COR-L47 (cell line): Measurements from ENCODE around the gene NHLRC4.

Experiments
- DNase-seq: peaks from one replicate; lab custom pipeline; 2025; lab: John Stamatoyannopoulos, UW

The NHLRC4 gene, protein sequence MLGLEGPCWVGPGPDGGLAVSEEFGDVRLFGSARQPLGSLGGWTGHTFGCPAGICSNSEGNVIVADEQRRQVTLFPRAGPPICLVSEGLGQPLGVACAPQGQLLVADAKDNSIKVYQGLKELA

DNA sequence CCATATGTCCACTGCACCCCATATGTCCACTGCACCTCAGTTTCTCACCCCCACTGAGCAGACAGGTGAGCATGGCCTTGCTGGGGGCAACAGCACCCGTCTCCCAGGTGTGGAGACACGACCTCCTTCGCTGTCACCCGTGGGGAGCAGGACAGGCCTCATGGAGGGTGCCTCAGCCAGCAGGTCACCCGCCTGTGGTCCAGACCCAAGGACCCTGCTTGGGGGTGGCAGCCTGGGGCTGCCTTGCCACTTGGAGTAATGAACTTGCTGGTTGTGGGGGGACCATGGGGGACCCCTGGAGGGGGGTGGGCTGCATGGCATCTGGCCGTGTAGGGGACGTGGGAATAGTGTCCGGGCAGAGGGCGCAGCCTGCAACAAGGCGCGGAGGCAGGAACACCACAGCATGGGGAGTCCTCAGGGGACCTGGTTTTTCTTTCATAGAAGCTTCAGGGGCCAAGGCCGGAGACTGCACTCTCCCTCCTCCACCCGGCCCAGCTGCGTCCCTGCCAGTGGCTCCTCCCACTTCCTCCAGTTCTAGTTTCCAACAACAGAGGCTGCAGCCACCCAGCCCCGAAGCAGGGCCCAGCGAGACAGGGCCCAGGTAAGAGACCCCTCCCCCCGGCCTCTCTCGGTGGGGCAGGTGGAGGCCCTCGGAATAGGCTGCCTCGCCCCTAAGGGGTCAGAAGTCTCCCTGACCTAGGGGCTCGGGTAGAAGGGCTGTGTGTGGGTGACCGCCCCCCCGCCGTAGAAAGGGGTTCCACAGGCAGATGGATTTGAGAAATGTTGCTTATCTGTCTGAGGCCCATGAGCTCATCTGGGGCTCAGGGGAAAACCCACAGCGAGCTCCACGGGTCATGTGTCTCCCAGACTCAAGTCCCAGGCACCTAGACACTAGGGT lies at the start of gene NHLRC4:
TSS of gene NHLRC4 (plus strand) at position 531 of the 898 bp plus-strand sequence. CDS start 1,043 bp downstream, outside the sequence.
- DNase-seq = no peak

DNA sequence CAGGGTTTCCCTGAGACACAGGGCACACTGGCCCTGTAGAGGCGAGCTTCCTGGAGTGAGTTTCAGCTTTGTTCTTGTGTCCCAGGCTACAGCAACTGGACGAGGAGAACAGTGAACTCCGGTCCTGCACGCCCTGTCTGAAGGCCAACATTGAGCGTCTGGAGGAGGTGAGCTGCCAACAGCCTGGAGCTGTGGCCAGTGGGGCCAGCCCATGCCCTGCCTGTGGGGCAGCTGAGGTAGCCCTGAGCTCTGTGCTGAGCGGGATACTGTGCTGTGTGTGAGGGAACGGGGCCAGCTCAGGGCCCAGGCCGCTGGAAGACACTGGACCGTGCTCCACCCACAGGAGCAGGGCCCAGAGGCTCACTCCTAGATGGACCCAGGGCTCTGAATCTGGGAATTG lies 47.9 kb upstream of the NHLRC4 start:
- no peak for DNase-seq

DNA sequence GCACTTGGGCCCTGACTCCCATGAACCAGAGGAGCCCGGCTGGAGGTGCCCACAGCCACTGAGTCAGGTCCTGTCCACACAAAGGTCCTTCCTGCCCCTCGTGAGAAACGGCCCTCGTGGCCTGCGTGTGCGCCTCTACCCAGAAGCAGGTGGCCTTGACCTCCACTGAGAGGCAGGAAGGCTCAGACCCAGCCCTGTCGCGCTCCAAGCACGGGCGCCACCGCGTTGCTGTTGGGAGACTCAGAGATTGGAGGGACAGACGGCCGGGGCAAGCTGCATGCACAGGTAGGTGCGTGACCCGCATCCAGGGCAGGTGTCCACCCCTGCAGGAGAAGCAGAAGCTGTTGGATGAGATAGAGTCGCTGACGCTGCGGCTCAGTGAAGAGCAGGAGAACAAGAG lies 47.4 kb upstream of the NHLRC4 start:
- no peak for DNase-seq

- DNase-seq = no peak
These were observed 46.7 kb upstream of the NHLRC4 start for GRCh38 chr16:519841-520687.

GRCh38 chr16:520847-521246 lies 46.0 kb upstream of the NHLRC4 start:
- no peak for DNase-seq

- DNase-seq = no peak
These were observed 45.2 kb upstream of the NHLRC4 start for GRCh38 chr16:521381-522210.

- no peak for DNase-seq
These were observed 44.3 kb upstream of the NHLRC4 start for GRCh38 chr16:522320-523096.

DNA sequence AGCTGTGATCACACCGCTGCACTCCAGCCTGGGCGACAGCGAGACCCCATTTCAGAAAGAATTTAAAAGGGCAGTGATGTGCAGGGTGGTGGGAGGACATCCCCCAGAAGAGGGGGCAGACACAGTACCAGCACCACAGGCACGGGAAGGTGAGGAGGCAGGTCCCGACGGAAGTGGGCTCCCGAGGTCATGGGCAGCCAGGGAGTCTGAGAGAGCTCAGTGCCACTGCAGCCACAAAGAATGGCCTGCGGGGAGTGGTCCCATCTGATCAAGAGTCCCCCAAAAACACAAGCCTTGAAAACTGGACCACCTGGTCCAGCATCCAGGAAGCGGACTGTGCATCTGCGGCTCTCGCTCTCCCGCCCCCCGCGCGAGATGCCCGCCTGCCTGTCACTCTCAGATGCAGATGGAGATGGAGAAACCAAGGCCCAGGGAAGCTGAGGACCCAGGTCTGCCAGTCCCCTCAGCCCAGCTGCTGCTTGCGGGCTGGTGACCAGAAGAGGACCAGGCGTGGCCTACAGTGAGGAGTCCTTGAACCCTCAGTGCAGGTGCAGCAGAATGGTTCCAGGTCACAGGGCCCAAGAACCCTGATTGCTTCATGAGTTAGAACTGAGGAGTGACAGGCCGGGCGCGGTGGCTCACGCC lies 43.6 kb upstream of the NHLRC4 start:
- DNase-seq = no peak

- DNase-seq = no peak
These were observed 42.3 kb upstream of the NHLRC4 start for GRCh38 chr16:524274-525040.

- DNase-seq = no peak
These were observed 41.7 kb upstream of the NHLRC4 start for GRCh38 chr16:525123-525519.

DNA sequence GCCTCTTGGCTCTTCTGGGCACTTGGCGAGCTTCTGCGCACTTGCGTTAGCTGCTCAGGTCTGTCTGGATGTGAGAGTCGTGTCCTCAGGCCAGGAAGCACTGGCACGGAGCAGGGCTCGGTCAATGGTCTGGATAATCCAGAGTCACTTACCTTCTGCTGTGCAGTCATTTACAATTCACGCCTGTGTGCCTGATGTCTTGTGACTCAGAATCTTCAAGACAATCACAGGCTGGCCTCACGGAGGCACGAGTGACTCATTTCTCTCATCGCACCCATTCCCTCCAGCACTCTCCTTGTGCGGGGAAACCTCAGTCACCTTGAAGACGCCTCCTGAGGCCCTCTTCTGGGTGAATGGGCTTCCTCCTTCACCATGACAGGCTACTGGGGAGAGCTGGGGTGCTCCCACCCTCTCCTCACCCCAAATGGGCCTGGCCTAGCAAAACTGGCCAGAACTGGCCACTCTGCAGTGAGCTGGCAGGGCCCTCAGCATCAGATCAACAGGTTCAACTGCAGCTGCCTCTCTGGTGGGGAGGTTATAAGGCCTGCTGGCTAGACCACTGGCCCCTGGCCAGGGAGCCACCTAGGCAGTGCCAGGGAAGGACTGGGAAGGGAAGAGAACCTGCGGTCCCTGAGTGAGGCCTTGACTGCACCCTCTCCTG lies 41.2 kb upstream of the NHLRC4 start:
- no peak for DNase-seq

GRCh38 chr16:526181-527014 lies 40.4 kb upstream of the NHLRC4 start:
- peak; percentile 29 for DNase-seq

DNA sequence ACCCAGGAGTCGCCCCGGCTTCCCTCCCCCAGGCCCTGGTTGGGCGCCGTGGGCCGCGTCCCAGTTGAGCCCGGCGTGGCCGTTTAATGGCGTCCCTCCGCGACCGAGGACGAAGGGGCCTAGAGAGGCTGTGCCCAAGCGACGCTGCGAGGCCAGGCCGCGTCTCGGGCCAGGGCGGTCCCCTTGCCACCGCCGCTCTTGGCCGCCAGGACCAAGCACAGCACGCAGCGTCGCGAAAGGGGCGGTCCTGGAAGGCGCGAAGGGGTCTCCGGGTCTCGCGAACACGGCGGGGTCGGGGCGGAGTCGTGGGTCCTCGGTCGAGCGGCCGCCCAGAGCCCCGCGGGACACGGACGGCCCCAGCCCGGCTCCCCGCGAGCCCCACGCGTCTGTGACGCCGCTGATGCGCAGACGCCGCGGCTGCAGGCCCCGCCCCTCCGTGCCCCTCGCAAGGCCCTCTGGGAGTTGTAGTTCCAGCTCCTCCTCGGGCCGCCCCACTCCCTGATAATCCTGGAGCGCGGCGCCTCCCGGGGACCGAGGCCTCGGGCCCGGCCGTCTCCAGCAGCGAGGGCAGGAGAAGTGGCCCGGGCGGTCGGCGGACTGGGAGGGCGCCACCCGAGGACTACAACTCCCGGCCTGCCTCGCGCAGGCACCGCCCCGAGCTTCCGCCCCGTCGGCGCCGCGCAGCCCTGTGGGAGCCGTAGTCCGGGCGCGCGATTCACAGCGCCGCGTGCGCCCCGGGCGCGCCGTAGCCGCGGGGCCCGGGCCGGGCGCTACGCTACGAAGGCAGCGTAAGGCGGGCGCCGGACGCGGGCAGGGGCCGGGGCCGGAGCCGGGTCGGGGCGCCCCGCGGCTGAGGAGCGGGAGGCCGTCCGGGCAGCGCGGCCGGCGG lies 39.5 kb upstream of the NHLRC4 start, which contains the start of gene CAPN15:
TSS of gene CAPN15 (plus strand) at position 698 of the 889 bp plus-strand sequence. CDS start 19,127 bp downstream, outside the sequence.
- DNase-seq = peak; percentile 80

DNA sequence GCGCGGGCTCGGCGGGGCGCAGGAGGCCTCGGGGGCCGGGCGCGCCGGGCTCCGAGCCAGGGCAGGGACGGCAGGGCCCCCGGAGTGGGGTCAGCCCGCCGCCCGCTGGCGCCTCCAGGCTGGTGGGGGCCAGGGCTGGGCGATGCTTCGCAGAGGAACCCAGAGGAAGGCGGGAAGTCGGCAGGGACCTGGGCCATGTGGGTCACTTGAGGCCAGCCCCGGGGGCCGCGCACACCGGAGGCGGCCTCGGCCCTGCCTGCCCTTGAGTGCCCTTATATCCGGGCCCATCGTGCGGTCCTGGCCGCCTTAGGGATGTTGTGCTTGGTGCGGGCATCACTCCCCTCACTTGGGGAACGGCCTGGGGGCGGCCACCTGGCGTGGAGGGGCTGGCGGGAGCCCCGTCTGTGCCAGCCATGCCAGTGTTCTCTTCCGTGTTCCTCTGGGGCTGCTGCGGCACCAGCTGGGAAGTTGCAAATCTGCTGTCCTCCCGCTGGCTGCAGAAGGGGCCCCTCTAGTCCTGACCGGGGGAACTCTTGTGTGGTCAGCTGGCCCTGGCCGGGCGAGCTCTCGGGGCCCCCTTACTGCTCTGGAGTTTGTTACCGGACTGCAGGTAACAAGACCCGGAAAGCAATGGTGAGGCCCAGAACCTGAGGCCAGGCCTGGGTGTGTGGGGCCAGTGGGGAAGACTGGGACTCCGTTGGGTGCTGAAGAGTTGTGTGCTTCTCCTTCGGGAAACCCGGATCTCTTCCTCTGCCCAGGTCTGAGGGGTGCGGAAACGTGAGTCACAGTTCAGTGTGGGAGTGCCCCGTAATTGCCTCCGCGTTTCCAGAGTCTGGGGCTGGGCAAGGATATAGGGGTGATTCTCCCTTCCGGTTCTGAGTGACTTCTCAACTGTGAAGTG lies 38.4 kb upstream of the NHLRC4 start:
- no peak for DNase-seq

GRCh38 chr16:529012-529575 lies 37.7 kb upstream of the NHLRC4 start:
- no peak for DNase-seq
